GM23338 (cell line): Measurements from ENCODE around the gene MTFR1L. TPM values are rescaled to one million over a fixed set of nuclear protein-coding genes. Genes with fewer than 3 reads are reported as not detected.

Source experiments
- ATAC-seq: fragments of 200-7000 bp; cut with Tn5 transposase; 3 replicates; pipeline ENCODE4 v1.9.1; 2020
- DNase-seq: peaks from one replicate; pipeline ENCODE4 v3.0.0-alpha.2; 2015; ENCODE audit warnings: low spot score
- H2AFZ ChIP-seq: fragments of 200-600 bp; sonication (generic); 2 replicates; pipeline ENCODE4 v1.8.0; 2016; ENCODE audit warnings: antibody characterized with exemption, mild to moderate bottlenecking, moderate library complexity
- H3F3A ChIP-seq: fragments of 200-600 bp; sonication (generic); replicated peaks from 2 replicates; pipeline ENCODE4 v1.8.0; 2017; ENCODE audit warnings: antibody characterized with exemption, mixed run types, low read depth
- H3K27ac ChIP-seq: fragments of 200-600 bp; sonication (generic); 2 replicates; pipeline ENCODE4 v1.6.1; 2016; ENCODE audit warnings: low read depth
- H3K27me3 ChIP-seq: fragments of 200-600 bp; sonication (generic); 2 replicates; pipeline ENCODE4 v1.8.0; 2016; ENCODE audit warnings: mild to moderate bottlenecking, mixed run types, moderate library complexity; ENCODE audit not compliant: insufficient read depth
- H3K36me3 ChIP-seq: fragments of 200-600 bp; sonication (generic); 2 replicates; pipeline ENCODE4 v1.8.0; 2016; ENCODE audit warnings: mild to moderate bottlenecking; ENCODE audit not compliant: insufficient read depth
- H3K4me1 ChIP-seq: fragments of 200-600 bp; sonication (generic); 2 replicates; pipeline ENCODE4 v1.8.0; 2016; ENCODE audit warnings: mild to moderate bottlenecking, moderate library complexity; ENCODE audit not compliant: insufficient read depth
- H3K4me2 ChIP-seq: fragments of 200-600 bp; sonication (generic); 2 replicates; pipeline ENCODE4 v1.7.1; 2017; ENCODE audit warnings: mixed run types
- H3K4me3 ChIP-seq: fragments of 200-600 bp; sonication (generic); 2 replicates; pipeline ENCODE4 v1.6.1; 2016; ENCODE audit warnings: mixed run types
- H3K79me2 ChIP-seq: fragments of 200-600 bp; sonication (generic); replicated peaks from 2 replicates; pipeline ENCODE4 v1.8.0; 2017; ENCODE audit warnings: mild to moderate bottlenecking; ENCODE audit not compliant: insufficient read depth
- H3K9me2 ChIP-seq: fragments of 200-600 bp; sonication (generic); 2 replicates; pipeline ENCODE4 v1.8.0; 2017; ENCODE audit not compliant: insufficient read depth
- H4K20me1 ChIP-seq: fragments of 200-600 bp; sonication (generic); replicated peaks from 2 replicates; pipeline ENCODE4 v1.8.0; 2017; ENCODE audit warnings: mild to moderate bottlenecking; ENCODE audit not compliant: insufficient read depth
- H3K27ac Mint-ChIP-seq: 2 replicates; pipeline ENCODE4 v1.8.0; 2020; ENCODE audit warnings: inconsistent platforms, mild to moderate bottlenecking, moderate library complexity, mixed read lengths
- H3K27me3 Mint-ChIP-seq: 3 replicates; pipeline ENCODE4 v1.8.0; 2022; ENCODE audit warnings: low read depth, mild to moderate bottlenecking, moderate library complexity, mixed read lengths, inconsistent platforms; ENCODE audit not compliant: insufficient read depth, poor library complexity
- H3K36me3 Mint-ChIP-seq: 3 replicates; pipeline ENCODE4 v1.8.0; 2021; ENCODE audit warnings: low read depth, mild to moderate bottlenecking, inconsistent platforms, moderate library complexity, mixed read lengths
- H3K4me1 Mint-ChIP-seq: 3 replicates; pipeline ENCODE4 v1.8.0; 2020; ENCODE audit warnings: mild to moderate bottlenecking, inconsistent platforms, mixed read lengths
- H3K4me3 Mint-ChIP-seq: 3 replicates; pipeline ENCODE4 v1.8.0; 2021; ENCODE audit warnings: moderate library complexity, mild to moderate bottlenecking, inconsistent platforms, mixed read lengths
- H3K9me3 Mint-ChIP-seq: 3 replicates; pipeline ENCODE4 v1.8.0; 2020; ENCODE audit warnings: moderate library complexity, mild to moderate bottlenecking, inconsistent platforms, mixed read lengths
- ETS1 ChIP-seq: IDR thresholded peaks from 2 replicates; pipeline ENCODE4 v1.6.1; 2016; ENCODE audit warnings: antibody characterized with exemption
- EZH2 ChIP-seq: fragments of 200-600 bp; sonication (generic); IDR thresholded peaks from one replicate; pipeline ENCODE4 v1.8.0; 2017; ENCODE audit warnings: antibody characterized with exemption, mild to moderate bottlenecking, low read depth; ENCODE audit not compliant: unreplicated experiment
- EZH2phosphoT487 ChIP-seq: fragments of 200-600 bp; sonication (generic); IDR thresholded peaks from one replicate; pipeline ENCODE4 v1.8.1; 2018; ENCODE audit warnings: antibody characterized with exemption; ENCODE audit not compliant: unreplicated experiment
- JUNB ChIP-seq: IDR thresholded peaks from one replicate; pipeline ENCODE4 v1.6.1; 2016; ENCODE audit warnings: antibody characterized with exemption; ENCODE audit not compliant: unreplicated experiment
- NANOG ChIP-seq: IDR thresholded peaks from 2 replicates; pipeline ENCODE4 v1.6.1; 2016; ENCODE audit warnings: antibody characterized with exemption, borderline replicate concordance
- POLR2AphosphoS5 ChIP-seq: IDR thresholded peaks from 2 replicates; pipeline ENCODE4 v1.6.1; 2016; ENCODE audit warnings: antibody characterized with exemption, low read depth
- STAT1 ChIP-seq: IDR thresholded peaks from one replicate; pipeline ENCODE4 v1.6.1; 2016; ENCODE audit warnings: antibody characterized with exemption; ENCODE audit not compliant: unreplicated experiment
- ZNF331 ChIP-seq: fragments of 250-450 bp; sonication (Bioruptor Pico); IDR thresholded peaks from 2 replicates; pipeline ENCODE4 v1.5.0; 2020; ENCODE audit warnings: low read depth, mild to moderate bottlenecking, moderate library complexity
- polyA plus RNA-seq: library from polyadenylated mRNA; unstranded; fragments of >200 nt; fragmentation: Nextera tagmentation; extraction: Ambion mirVana; gene quantifications from 2 replicates; pipeline ENCODE4 v1.2.1, GENCODE V29; 2016
- total RNA-seq: library from RNA; depleted of rRNA; stranded (reverse); fragments of >200 nt; shearing (Covaris generic); gene quantifications from 2 replicates; pipeline ENCODE4 v1.2.3, GENCODE V29; 2014
- TF ChIP-seq, protein P1 (sequence below): fragments of 250-450 bp; sonication (Bioruptor Pico); IDR thresholded peaks from 2 replicates; pipeline ENCODE4 v1.5.0; 2020; ENCODE audit warnings: mild to moderate bottlenecking, moderate library complexity
- TF ChIP-seq, protein P2 (sequence below), 2 experiments: fragments of 200-600 bp in 1 of 2; sonication (generic) in 1 of 2; conservative IDR thresholded peaks; 2 replicates each; pipeline versions ENCODE4 v1.5.1 to v1.6.1; 2016 to 2017; ENCODE audit warnings: antibody characterized with exemption in 2 of 2, low read depth in 2 of 2, mild to moderate bottlenecking in 2 of 2, moderate library complexity in 1 of 2

The MTFR1L gene
- total and polyA plus RNA-seq, 2 experiments from 2014 or later = 14.8 to 22.7 TPM

- no peaks in the 10 kb centered on the region for H3K27me3 ChIP-seq
- H3K27me3 Mint-ChIP-seq = peaks cover 10% of the 10 kb centered on the region
- H3K4me1 Mint-ChIP-seq = peaks cover 14% of the 10 kb centered on the region
- peak overlapping the region; percentile 18; the same call in 1 of the 2 replicates for H3K27ac Mint-ChIP-seq
- no peak overlapping the region for H3K4me3 Mint-ChIP-seq
- H3K9me3 Mint-ChIP-seq = peaks cover 3% of the 10 kb centered on the region; the same call in 2 of the 3 replicates
- H3F3A ChIP-seq = 0 out of 2 replicates have a peak, but pooled peaks cover 3% of the 10 kb centered on the region
- H3K4me2 ChIP-seq = no peak overlapping the region
- H3K4me1 ChIP-seq = peaks cover 11% of the 10 kb centered on the region
- no peaks in the 10 kb centered on the region for H4K20me1 ChIP-seq
- peaks cover 25% of the 10 kb centered on the region for H3K79me2 ChIP-seq
- H3K4me3 ChIP-seq = no peak overlapping the region
- ATAC-seq (no peak), DNase-seq (no peak)
- no peak for TF ChIP-seq ZNF331 (CRISPR knock-in tag)
- no peak for TF ChIP-seq JUNB
- no peak for TF ChIP-seq ETS1
- TF ChIP-seq NANOG = no peak
- TF ChIP-seq, protein P1, sequence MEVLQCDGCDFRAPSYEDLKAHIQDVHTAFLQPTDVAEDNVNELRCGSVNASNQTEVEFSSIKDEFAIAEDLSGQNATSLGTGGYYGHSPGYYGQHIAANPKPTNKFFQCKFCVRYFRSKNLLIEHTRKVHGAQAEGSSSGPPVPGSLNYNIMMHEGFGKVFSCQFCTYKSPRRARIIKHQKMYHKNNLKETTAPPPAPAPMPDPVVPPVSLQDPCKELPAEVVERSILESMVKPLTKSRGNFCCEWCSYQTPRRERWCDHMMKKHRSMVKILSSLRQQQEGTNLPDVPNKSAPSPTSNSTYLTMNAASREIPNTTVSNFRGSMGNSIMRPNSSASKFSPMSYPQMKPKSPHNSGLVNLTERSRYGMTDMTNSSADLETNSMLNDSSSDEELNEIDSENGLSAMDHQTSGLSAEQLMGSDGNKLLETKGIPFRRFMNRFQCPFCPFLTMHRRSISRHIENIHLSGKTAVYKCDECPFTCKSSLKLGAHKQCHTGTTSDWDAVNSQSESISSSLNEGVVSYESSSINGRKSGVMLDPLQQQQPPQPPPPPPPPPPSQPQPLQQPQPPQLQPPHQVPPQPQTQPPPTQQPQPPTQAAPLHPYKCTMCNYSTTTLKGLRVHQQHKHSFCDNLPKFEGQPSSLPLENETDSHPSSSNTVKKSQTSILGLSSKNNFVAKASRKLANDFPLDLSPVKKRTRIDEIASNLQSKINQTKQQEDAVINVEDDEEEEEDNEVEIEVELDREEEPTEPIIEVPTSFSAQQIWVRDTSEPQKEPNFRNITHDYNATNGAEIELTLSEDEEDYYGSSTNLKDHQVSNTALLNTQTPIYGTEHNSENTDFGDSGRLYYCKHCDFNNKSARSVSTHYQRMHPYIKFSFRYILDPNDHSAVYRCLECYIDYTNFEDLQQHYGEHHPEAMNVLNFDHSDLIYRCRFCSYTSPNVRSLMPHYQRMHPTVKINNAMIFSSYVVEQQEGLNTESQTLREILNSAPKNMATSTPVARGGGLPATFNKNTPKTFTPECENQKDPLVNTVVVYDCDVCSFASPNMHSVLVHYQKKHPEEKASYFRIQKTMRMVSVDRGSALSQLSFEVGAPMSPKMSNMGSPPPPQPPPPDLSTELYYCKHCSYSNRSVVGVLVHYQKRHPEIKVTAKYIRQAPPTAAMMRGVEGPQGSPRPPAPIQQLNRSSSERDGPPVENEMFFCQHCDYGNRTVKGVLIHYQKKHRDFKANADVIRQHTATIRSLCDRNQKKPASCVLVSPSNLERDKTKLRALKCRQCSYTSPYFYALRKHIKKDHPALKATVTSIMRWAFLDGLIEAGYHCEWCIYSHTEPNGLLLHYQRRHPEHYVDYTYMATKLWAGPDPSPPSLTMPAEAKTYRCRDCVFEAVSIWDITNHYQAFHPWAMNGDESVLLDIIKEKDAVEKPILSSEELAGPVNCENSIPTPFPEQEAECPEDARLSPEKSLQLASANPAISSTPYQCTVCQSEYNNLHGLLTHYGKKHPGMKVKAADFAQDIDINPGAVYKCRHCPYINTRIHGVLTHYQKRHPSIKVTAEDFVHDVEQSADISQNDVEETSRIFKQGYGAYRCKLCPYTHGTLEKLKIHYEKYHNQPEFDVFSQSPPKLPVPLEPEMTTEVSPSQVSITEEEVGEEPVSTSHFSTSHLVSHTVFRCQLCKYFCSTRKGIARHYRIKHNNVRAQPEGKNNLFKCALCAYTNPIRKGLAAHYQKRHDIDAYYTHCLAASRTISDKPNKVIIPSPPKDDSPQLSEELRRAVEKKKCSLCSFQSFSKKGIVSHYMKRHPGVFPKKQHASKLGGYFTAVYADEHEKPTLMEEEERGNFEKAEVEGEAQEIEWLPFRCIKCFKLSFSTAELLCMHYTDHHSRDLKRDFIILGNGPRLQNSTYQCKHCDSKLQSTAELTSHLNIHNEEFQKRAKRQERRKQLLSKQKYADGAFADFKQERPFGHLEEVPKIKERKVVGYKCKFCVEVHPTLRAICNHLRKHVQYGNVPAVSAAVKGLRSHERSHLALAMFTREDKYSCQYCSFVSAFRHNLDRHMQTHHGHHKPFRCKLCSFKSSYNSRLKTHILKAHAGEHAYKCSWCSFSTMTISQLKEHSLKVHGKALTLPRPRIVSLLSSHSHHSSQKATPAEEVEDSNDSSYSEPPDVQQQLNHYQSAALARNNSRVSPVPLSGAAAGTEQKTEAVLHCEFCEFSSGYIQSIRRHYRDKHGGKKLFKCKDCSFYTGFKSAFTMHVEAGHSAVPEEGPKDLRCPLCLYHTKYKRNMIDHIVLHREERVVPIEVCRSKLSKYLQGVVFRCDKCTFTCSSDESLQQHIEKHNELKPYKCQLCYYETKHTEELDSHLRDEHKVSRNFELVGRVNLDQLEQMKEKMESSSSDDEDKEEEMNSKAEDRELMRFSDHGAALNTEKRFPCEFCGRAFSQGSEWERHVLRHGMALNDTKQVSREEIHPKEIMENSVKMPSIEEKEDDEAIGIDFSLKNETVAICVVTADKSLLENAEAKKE = no peak
- TF ChIP-seq EZH2phosphoT487 = no peak
- TF ChIP-seq STAT1 = no peak
- TF ChIP-seq, protein P2, sequence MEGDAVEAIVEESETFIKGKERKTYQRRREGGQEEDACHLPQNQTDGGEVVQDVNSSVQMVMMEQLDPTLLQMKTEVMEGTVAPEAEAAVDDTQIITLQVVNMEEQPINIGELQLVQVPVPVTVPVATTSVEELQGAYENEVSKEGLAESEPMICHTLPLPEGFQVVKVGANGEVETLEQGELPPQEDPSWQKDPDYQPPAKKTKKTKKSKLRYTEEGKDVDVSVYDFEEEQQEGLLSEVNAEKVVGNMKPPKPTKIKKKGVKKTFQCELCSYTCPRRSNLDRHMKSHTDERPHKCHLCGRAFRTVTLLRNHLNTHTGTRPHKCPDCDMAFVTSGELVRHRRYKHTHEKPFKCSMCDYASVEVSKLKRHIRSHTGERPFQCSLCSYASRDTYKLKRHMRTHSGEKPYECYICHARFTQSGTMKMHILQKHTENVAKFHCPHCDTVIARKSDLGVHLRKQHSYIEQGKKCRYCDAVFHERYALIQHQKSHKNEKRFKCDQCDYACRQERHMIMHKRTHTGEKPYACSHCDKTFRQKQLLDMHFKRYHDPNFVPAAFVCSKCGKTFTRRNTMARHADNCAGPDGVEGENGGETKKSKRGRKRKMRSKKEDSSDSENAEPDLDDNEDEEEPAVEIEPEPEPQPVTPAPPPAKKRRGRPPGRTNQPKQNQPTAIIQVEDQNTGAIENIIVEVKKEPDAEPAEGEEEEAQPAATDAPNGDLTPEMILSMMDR (conservative IDR thresholded peaks at IDR 0.05; ENCODE audit: low read depth in 2 of 2) = no peak
- no peak for TF ChIP-seq POLR2AphosphoS5
- no peak for TF ChIP-seq EZH2
- H2AFZ ChIP-seq = no peak overlapping the region
- H3K27ac ChIP-seq = no peak overlapping the region
- peaks cover 2% of the 10 kb centered on the region; the same call in 1 of the 3 replicates for H3K36me3 Mint-ChIP-seq
- H3K36me3 ChIP-seq = no peaks in the 10 kb centered on the region
- H3K9me2 ChIP-seq = no peaks in the 10 kb centered on the region
Measured at GRCh38 chr1:25861316-25862286, 41.8 kb downstream of the MTFR1L start.
